Body of pancreas (tissue), 4 donors: ENCODE measurements around the gene SPDYE4. TPM values are rescaled to one million over a fixed set of nuclear protein-coding genes. Genes with fewer than 3 reads are reported as not detected.

ENCODE experiments used
- ATAC-seq: fragments of 150-250 bp; one replicate; pipeline ENCODE4 v1.9.1; 2016
- DNase-seq, 4 donors: peaks; one replicate each; pipeline ENCODE4 v3.0.0-alpha.2; 2019
- H3K27ac ChIP-seq, 4 donors: fragments of 200-600 bp; sonication (generic); 1 replicate in 3 of 4; 2 replicates in 1 of 4; pipeline versions ENCODE4 v1.5.1 to v1.6.1; 2016 to 2019; ENCODE audit warnings: mild to moderate bottlenecking in 1 of 4, mixed read lengths in 1 of 4, moderate library complexity in 1 of 4
- H3K27me3 ChIP-seq, 2 donors: fragments of 200-600 bp; sonication (generic); one replicate each; pipeline ENCODE4 v1.6.0; 2016; ENCODE audit warnings: mild to moderate bottlenecking in 1 of 2
- H3K36me3 ChIP-seq, 2 donors: fragments of 200-600 bp; sonication (generic); replicated peaks in 1 of 2; 2 replicates each; pipeline ENCODE4 v1.5.1; 2016; ENCODE audit warnings: low read depth in 2 of 2; ENCODE audit not compliant: insufficient read depth in 1 of 2
- H3K4me1 ChIP-seq: fragments of 200-600 bp; sonication (generic); one replicate; pipeline ENCODE4 v1.6.0; 2016
- H3K4me3 ChIP-seq, 2 donors: fragments of 200-600 bp; sonication (generic); 1 replicate in 1 of 2; 2 replicates in 1 of 2; pipeline ENCODE4 v1.5.1; 2016 to 2019
- H3K9me3 ChIP-seq, 3 donors: fragments of 200-600 bp; sonication (generic); 1 replicate in 2 of 3; 2 replicates in 1 of 3; pipeline ENCODE4 v1.5.1; 2016
- POLR2A ChIP-seq, 3 donors: fragments of 450-650 bp; IDR thresholded peaks; one replicate each; pipeline ENCODE4 v1.6.1; 2016; ENCODE audit warnings: antibody characterized with exemption in 3 of 3, mild to moderate bottlenecking in 2 of 3
- WGBS, 2 donors: methylation state at CpG; one replicate each; pipeline ENCODE4 v1.1.5; 2017; 5-methylcytosine and 5-hydroxymethylcytosine counted together
- intact Hi-C: fragments of 100-400 bp; cut with DNase I; formaldehyde crosslinking; loops from one replicate; pipeline ENCODE4 v1.15.1; 2023
- total RNA-seq, 2 donors: library from RNA; depleted of rRNA; stranded (reverse); fragments of >200 nt; gene quantifications; one replicate each; pipeline ENCODE4 v1.1.0, GENCODE V29; 2016
- TF ChIP-seq, protein P1 (sequence below), 7 experiments: fragments of 450-650 bp in 4 of 7; fragments of 200-600 bp in 3 of 7; sonication (generic) in 3 of 7; IDR thresholded peaks; one replicate each; pipeline ENCODE4 v1.5.1; 2016 to 2019; ENCODE audit warnings: antibody characterized with exemption in 7 of 7

The SPDYE4 gene
- total RNA-seq, 2 donors from 2014 or later: not detected

DNA sequence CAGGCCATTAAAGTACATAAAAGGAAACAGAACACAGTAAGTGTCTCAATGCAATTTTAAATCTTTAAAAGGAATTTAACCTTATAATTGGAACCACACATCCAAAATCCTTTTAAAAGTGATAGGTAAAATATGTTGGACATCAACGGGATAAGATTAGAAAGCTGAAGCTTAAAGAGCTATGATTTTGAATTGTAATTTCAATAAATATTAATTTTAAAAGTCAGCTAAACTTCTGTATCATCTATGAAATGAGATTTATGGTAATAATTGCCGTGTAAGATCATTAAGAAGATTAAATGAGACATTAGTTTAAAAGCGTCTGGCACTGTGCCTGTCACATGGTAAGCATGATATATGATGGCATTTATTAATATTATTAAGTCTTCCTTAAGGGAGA is 45.0 kb downstream of the SPDYE4 start:
- Histone ChIP-seq H3K27ac (no peak overlapping the region), H3K36me3 (no peaks in the 10 kb centered on the region), H3K4me1 (no peaks in the 10 kb centered on the region), H3K9me3 (no peaks in the 10 kb centered on the region), H3K4me3 (no peak overlapping the region), H3K27me3 (no peaks in the 10 kb centered on the region)
- no peak for ATAC-seq
- 49 to 58% methylated on average over 3 of the region's 3 CpGs for WGBS, 2 donors
- TF ChIP-seq, protein P1, sequence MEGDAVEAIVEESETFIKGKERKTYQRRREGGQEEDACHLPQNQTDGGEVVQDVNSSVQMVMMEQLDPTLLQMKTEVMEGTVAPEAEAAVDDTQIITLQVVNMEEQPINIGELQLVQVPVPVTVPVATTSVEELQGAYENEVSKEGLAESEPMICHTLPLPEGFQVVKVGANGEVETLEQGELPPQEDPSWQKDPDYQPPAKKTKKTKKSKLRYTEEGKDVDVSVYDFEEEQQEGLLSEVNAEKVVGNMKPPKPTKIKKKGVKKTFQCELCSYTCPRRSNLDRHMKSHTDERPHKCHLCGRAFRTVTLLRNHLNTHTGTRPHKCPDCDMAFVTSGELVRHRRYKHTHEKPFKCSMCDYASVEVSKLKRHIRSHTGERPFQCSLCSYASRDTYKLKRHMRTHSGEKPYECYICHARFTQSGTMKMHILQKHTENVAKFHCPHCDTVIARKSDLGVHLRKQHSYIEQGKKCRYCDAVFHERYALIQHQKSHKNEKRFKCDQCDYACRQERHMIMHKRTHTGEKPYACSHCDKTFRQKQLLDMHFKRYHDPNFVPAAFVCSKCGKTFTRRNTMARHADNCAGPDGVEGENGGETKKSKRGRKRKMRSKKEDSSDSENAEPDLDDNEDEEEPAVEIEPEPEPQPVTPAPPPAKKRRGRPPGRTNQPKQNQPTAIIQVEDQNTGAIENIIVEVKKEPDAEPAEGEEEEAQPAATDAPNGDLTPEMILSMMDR (IDR thresholded peaks at IDR 0.05): no peak
- no peak for TF ChIP-seq POLR2A (IDR thresholded peaks at IDR 0.05)
- DNase-seq: no peak
- intact Hi-C loops: no loop called here

DNA sequence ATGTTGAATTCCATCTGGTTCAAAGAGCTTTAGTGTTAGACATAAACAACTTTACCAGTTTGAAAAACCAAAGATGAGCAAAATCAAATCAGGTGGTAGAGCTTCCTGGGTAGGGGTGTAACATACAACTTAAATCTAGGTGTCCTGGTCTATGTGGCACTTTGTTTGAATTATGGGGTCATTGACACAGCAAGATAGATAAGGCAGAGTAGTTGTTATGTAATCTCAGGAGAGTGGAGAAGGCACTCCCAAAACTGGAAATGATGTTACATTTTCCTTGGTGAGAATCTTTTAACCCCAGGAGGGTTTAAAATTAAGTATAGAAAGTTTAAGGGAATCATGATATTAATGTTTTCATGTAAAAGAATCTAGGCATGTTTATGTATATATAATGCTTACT is 45.6 kb downstream of the SPDYE4 start:
- no peak for ATAC-seq
- intact Hi-C loops: no loop called here

DNA sequence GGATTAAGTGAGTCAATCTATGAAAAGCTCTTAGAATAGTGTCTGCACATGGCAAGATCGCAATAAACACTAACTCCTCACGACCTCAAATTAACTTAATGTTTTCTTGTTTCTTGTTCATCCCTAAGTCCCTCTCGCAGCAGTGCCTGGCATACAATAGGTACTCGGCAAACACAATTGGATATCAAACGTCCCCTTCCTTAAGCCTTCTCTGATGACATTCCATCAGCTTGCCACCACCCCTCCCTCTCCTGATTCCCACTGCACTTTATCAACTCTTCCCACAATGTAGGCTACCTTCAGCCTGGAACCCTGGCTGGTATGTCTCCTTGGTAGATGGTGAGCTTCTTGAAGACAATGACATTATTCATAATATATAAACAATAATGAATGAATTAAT is 47.1 kb downstream of the SPDYE4 start:
- 70 to 74% methylated on average over 5 of the region's 5 CpGs for WGBS, 2 donors
- no peak overlapping the region for H3K4me3 ChIP-seq
- no peaks in the 10 kb centered on the region for H3K9me3 ChIP-seq
- ATAC-seq (no peak), DNase-seq (no peak)
- no peaks in the 10 kb centered on the region for H3K36me3 ChIP-seq
- H3K4me1 ChIP-seq: no peaks in the 10 kb centered on the region
- intact Hi-C loops: no loop called here
- TF ChIP-seq, protein P1 (IDR thresholded peaks at IDR 0.05): no peak
- no peak for TF ChIP-seq POLR2A (IDR thresholded peaks at IDR 0.05)
- no peaks in the 10 kb centered on the region for H3K27me3 ChIP-seq
- no peak overlapping the region for H3K27ac ChIP-seq

More for the DNA sequence above, 45.6 kb downstream of the SPDYE4 start:
- DNase-seq: no peak
- Histone ChIP-seq H3K27ac (no peak overlapping the region), H3K4me3 (no peak overlapping the region), H3K9me3 (no peaks in the 10 kb centered on the region), H3K27me3 (no peaks in the 10 kb centered on the region), H3K36me3 (no peaks in the 10 kb centered on the region), H3K4me1 (no peaks in the 10 kb centered on the region)
- TF ChIP-seq POLR2A (IDR thresholded peaks at IDR 0.05): no peak

DNA sequence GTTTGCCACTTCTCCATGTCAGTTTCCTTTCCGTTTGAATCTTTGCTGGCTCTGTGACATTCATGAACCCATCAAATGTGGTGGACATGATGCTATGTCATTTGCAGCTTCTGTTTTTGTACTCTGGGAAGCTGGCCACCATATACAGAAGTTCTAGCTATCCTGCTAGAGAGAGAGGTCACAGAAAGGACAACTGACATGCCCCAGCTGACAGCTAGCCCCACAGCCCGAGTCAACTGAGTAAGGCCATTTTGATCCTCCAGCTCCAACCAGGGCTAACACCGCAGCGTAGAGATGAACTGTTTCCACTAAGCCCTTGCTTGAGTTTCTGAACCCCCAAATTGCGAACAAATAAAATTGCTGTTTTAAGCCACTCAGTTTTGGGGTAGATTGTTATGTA is 47.5 kb downstream of the SPDYE4 start:
- no peaks in the 10 kb centered on the region for H3K4me1 ChIP-seq
- no peak for TF ChIP-seq POLR2A (IDR thresholded peaks at IDR 0.05)
- TF ChIP-seq, protein P1 (IDR thresholded peaks at IDR 0.05): no peak
- no peaks in the 10 kb centered on the region for H3K36me3 ChIP-seq
- WGBS, 2 donors: 78 to 84% methylated on average over 5 of the region's 5 CpGs
- no peak for DNase-seq
- ATAC-seq: no peak
- H3K27ac ChIP-seq: no peak overlapping the region
- H3K27me3 ChIP-seq: no peaks in the 10 kb centered on the region
- intact Hi-C loops: no loop called here
- H3K4me3 ChIP-seq: no peak overlapping the region
- no peaks in the 10 kb centered on the region for H3K9me3 ChIP-seq

DNA sequence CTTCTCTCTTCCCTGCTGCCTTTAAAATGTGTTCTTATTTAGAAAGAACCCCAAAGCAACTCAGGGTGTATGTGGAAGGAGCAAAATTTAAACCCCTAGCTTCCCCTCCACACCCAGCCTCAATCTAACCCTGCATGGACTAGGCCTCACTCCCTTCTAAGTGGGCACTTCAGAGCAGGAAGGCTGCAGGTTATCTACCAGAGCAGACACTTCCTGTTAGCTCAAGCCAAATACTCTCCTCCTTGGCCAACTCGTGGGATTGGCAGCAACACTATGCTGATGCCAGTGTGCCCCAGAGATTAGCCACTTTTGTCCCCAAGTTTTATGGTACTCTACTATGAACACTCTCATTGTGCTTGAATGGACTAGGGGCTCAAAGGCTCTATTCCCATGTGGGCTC is 49.3 kb downstream of the SPDYE4 start:
- Histone ChIP-seq H3K9me3 (no peaks in the 10 kb centered on the region), H3K4me1 (no peaks in the 10 kb centered on the region), H3K36me3 (no peaks in the 10 kb centered on the region), H3K27ac (no peak overlapping the region), H3K4me3 (no peak overlapping the region), H3K27me3 (no peaks in the 10 kb centered on the region)
- ATAC-seq (no peak), DNase-seq (no peak)
- WGBS, 2 donors: 8 to 27% methylated on average over 1 of the region's 1 CpG
- TF ChIP-seq, protein P1 (IDR thresholded peaks at IDR 0.05): no peak
- TF ChIP-seq POLR2A (IDR thresholded peaks at IDR 0.05): no peak
- intact Hi-C loops: no loop called here
